Measurements from ENCODE around the gene CPS1.

The CPS1 gene

GRCh38 chr2:210713122-210713521 is 156.7 kb downstream of the CPS1 start:
- no peak for DNase-seq

- DNase-seq: no peak
Observed at GRCh38 chr2:210715560-210716082, 159.2 kb downstream of the CPS1 start.

GRCh38 chr2:210718503-210718902 is 162.1 kb downstream of the CPS1 start:
- DNase-seq: no peak

GRCh38 chr2:210722092-210722491 is 165.7 kb downstream of the CPS1 start:
- no peak for DNase-seq

GRCh38 chr2:210727549-210727948 is 171.2 kb downstream of the CPS1 start:
- DNase-seq: no peak
